Right lobe of liver (tissue), 4 donors: ENCODE measurements around the gene RIMBP2.

Experiments
- POLR2A ChIP-seq: fragments of 450-650 bp; IDR thresholded peaks from one replicate; pipeline ENCODE4 v1.6.1; 2017; ENCODE audit warnings: antibody characterized with exemption, mild to moderate bottlenecking
- TF ChIP-seq, protein P1 (sequence below), 4 donors: fragments of 200-600 bp in 3 of 4; fragments of 450-650 bp in 1 of 4; IDR thresholded peaks; one replicate each; pipeline versions ENCODE4 v1.5.1 to v1.8.0; 2016 to 2022; ENCODE audit warnings: antibody characterized with exemption in 4 of 4, mild to moderate bottlenecking in 2 of 4
- donor health status: DM: no; HTN: no; CAD: no.
- donor health status: DM: no; HTN: no; CAD: no.
- donor health status: DM: no; HTN: yes; CAD: no.

DNA sequence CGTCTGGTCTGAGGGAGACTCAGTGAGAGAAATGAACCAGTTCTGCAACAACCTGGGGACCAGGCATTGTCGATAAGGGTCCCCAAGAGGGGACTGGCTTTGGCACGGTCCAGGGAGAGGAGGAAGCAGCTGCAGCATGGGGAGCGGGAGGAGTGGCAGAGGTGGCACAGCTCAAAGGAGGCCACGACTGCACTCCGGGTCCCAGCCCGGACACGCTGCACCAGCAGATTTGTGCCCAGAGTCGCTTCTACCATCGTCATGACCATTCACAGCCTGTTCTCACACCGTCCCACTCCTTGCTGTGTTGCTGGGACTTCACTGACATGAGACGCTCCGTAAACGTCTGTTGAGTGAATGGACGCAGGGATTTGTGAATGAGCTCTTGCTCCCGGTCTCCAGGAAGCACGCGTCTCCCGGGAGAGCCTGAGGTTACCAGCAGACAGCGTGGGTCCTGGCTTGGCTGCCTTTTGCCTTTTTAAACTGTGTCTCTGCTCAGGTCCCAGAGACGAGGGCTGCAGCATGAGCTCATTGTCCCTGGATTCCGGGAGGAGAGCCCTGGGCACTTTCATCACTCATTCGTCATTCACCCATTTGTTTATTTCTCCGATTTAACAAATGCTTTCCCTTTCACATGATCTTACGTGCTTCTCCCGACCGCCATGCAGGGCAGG is 241.4 kb downstream of the RIMBP2 start:
- TF ChIP-seq, protein P1, sequence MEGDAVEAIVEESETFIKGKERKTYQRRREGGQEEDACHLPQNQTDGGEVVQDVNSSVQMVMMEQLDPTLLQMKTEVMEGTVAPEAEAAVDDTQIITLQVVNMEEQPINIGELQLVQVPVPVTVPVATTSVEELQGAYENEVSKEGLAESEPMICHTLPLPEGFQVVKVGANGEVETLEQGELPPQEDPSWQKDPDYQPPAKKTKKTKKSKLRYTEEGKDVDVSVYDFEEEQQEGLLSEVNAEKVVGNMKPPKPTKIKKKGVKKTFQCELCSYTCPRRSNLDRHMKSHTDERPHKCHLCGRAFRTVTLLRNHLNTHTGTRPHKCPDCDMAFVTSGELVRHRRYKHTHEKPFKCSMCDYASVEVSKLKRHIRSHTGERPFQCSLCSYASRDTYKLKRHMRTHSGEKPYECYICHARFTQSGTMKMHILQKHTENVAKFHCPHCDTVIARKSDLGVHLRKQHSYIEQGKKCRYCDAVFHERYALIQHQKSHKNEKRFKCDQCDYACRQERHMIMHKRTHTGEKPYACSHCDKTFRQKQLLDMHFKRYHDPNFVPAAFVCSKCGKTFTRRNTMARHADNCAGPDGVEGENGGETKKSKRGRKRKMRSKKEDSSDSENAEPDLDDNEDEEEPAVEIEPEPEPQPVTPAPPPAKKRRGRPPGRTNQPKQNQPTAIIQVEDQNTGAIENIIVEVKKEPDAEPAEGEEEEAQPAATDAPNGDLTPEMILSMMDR (IDR thresholded peaks at IDR 0.05) = no peak
- no peak for TF ChIP-seq POLR2A
